Thoracic aorta (tissue), 2 donors: ENCODE data around the gene RAB11FIP5. TPM values are rescaled to one million over a fixed set of nuclear protein-coding genes. Genes with fewer than 3 reads are reported as not detected.
"Not testable (repeated sequence)": the region's sequence is repeated elsewhere in the genome, so short reads cannot be mapped to it uniquely, and the experiment has no call there.

Experiments used
- ATAC-seq: fragments of 150-250 bp; one replicate; pipeline ENCODE4 v1.8.0; 2017; ENCODE audit warnings: low read depth; ENCODE audit not compliant: insufficient number of reproducible peaks, low FRiP score
- DNase-seq: peaks from one replicate; pipeline ENCODE4 v3.0.0-alpha.2; 2020; ENCODE audit warnings: low spot score
- H3K27ac ChIP-seq, 2 donors: fragments of 200-600 bp; sonication (generic); 1 replicate in 1 of 2; 2 replicates in 1 of 2; pipeline ENCODE4 v1.5.1; 2016; ENCODE audit warnings: mild to moderate bottlenecking in 2 of 2, moderate library complexity in 2 of 2
- H3K27me3 ChIP-seq: fragments of 200-600 bp; sonication (generic); replicated peaks from 2 replicates; pipeline ENCODE4 v1.6.0; 2016; ENCODE audit warnings: mild to moderate bottlenecking; ENCODE audit not compliant: insufficient read depth
- H3K36me3 ChIP-seq: fragments of 200-600 bp; sonication (generic); one replicate; pipeline ENCODE4 v1.5.1; 2016
- H3K4me1 ChIP-seq, 2 donors: fragments of 200-600 bp; sonication (generic); 1 replicate in 1 of 2; 2 replicates in 1 of 2; pipeline versions ENCODE4 v1.5.1 to v1.6.0; 2016; ENCODE audit warnings: low read depth in 2 of 2, mild to moderate bottlenecking in 1 of 2; ENCODE audit not compliant: control insufficient read depth in 1 of 2
- H3K4me3 ChIP-seq: fragments of 200-600 bp; sonication (generic); 2 replicates; pipeline ENCODE4 v1.5.1; 2016; ENCODE audit warnings: mild to moderate bottlenecking
- H3K9me3 ChIP-seq: fragments of 200-600 bp; sonication (generic); 2 replicates; pipeline ENCODE4 v1.5.1; 2016
- total RNA-seq, 2 donors: library from RNA; depleted of rRNA; stranded (reverse); fragments of >200 nt; gene quantifications; one replicate each; pipeline versions ENCODE4 v1.1.0 to v1.2.3, GENCODE V29; 2016
- TF ChIP-seq, protein P1 (sequence below): fragments of 200-600 bp; sonication (generic); IDR thresholded peaks from one replicate; pipeline ENCODE4 v1.5.1; 2019; ENCODE audit warnings: antibody characterized with exemption

Gene RAB11FIP5
- total RNA-seq, 2 donors from 2014 or later, result 62.4 to 78.8 TPM

GRCh38 chr2:73069041-73069854 is 43.5 kb downstream of the RAB11FIP5 start:
- TF ChIP-seq, protein P1, sequence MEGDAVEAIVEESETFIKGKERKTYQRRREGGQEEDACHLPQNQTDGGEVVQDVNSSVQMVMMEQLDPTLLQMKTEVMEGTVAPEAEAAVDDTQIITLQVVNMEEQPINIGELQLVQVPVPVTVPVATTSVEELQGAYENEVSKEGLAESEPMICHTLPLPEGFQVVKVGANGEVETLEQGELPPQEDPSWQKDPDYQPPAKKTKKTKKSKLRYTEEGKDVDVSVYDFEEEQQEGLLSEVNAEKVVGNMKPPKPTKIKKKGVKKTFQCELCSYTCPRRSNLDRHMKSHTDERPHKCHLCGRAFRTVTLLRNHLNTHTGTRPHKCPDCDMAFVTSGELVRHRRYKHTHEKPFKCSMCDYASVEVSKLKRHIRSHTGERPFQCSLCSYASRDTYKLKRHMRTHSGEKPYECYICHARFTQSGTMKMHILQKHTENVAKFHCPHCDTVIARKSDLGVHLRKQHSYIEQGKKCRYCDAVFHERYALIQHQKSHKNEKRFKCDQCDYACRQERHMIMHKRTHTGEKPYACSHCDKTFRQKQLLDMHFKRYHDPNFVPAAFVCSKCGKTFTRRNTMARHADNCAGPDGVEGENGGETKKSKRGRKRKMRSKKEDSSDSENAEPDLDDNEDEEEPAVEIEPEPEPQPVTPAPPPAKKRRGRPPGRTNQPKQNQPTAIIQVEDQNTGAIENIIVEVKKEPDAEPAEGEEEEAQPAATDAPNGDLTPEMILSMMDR, result no peak
- H3K4me1 ChIP-seq, result peaks cover 16 to 32% of the 10 kb centered on the region in 2 donors
- H3K36me3 ChIP-seq, result no peaks in the 10 kb centered on the region
- no peak for ATAC-seq
- no peaks in the 10 kb centered on the region for H3K9me3 ChIP-seq
- H3K27me3 ChIP-seq, result no peaks in the 10 kb centered on the region
- no peak for DNase-seq
- no peak overlapping the region for H3K27ac ChIP-seq
- H3K4me3 ChIP-seq, result peak overlapping the region; percentile 78

GRCh38 chr2:73068147-73068546 is 44.6 kb downstream of the RAB11FIP5 start:
- H3K4me1 ChIP-seq, result peaks cover 16 to 43% of the 10 kb centered on the region in 2 donors
- no peaks in the 10 kb centered on the region for H3K36me3 ChIP-seq
- TF ChIP-seq, protein P1, result no peak
- H3K4me3 ChIP-seq, result no peak overlapping the region
- DNase-seq (no peak), ATAC-seq (no peak)
- H3K27me3 ChIP-seq, result no peaks in the 10 kb centered on the region
- H3K27ac ChIP-seq, result no peak overlapping the region
- H3K9me3 ChIP-seq, result no peaks in the 10 kb centered on the region

- no peaks in the 10 kb centered on the region for H3K27me3 ChIP-seq
- H3K27ac ChIP-seq, result no peak overlapping the region
- no peak overlapping the region for H3K4me3 ChIP-seq
- peaks cover 13 to 40% of the 10 kb centered on the region in 2 donors for H3K4me1 ChIP-seq
- no peaks in the 10 kb centered on the region for H3K9me3 ChIP-seq
- ATAC-seq, result no peak
- H3K36me3 ChIP-seq, result no peaks in the 10 kb centered on the region
- DNase-seq, result no peak
- TF ChIP-seq, protein P1, result no peak
Observed at GRCh38 chr2:73067043-73067442, 45.7 kb downstream of the RAB11FIP5 start.

GRCh38 chr2:73065070-73065469 is 47.7 kb downstream of the RAB11FIP5 start:
- not testable (repeated sequence) for ATAC-seq, H3K36me3 ChIP-seq, H3K9me3 ChIP-seq, H3K4me3 ChIP-seq, H3K27ac ChIP-seq, H3K27me3 ChIP-seq, DNase-seq
- H3K4me1 ChIP-seq, result peaks cover 11 to 33% of the 10 kb centered on the region in 2 donors

DNA sequence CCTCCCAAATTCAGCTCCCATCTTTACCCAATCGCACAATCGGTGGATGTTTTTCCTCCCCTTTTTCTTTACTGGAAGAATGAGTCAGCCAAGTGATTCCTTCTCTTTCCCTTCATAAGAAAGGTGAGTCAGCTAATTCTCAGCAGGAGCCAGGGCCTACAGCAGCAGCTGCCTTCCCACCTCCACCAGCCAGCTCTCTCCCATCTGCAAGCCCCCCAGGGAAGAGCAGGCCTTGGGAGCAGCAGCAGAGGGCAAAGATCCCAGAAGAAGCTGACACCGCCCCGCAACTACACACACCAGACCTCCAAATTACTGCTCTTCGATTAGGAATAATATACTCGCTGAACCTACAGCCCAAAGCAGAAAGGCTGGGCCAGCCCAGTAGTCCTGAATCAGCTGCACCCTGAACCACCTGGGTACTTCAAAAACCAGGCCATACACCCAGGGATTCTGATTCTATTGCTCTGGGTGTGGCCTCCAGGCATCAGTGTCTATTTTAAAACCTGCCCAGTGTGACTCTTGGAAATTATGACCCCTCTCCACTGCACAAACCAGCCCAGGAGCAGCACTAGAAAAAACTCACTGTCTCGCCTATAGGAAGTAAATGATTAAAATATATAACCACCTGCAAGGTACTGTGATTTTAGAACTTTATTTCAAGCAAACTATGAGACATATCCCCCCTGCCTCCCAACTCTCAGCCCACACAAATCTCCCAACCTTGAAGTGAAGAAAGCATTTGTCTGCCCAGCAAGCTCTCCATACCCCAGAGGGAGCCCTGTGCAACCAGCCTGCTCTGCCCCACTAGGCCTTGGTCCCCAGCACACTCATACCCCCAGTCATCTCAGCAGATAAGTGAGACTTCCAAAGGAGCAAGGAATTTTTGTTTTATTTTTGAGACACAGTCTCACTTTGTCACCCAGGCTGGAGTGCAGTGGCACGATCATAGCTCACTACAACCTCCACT is 48.6 kb downstream of the RAB11FIP5 start:
- Histone ChIP-seq H3K36me3 (no peaks in the 10 kb centered on the region), H3K4me1 (peaks cover 4 to 25% of the 10 kb centered on the region in 2 donors), H3K27ac (no peak overlapping the region), H3K27me3 (no peaks in the 10 kb centered on the region), H3K9me3 (no peaks in the 10 kb centered on the region), H3K4me3 (no peak overlapping the region)
- DNase-seq, result no peak
- peak; percentile 31 for ATAC-seq
- TF ChIP-seq, protein P1, result no peak
